Spinal cord (tissue), 10 donors: ENCODE results near the gene SLC50A1. TPM values are rescaled to one million over a fixed set of nuclear protein-coding genes. Genes with fewer than 3 reads are reported as not detected.

Experiments used
- DNase-seq, 6 donors: peaks; one replicate each; pipeline versions ENCODE4 v3.0.0 to v3.0.0-alpha.2; 2013 to 2015; ENCODE audit warnings: low spot score in 6 of 6, low read depth in 4 of 6
- H3K27ac ChIP-seq: one replicate; pipeline ENCODE4 v1.5.1; 2013; ENCODE audit warnings: low read depth, low read length, control low read depth
- H3K27me3 ChIP-seq: one replicate; pipeline ENCODE4 v1.6.1; 2013; ENCODE audit warnings: low read length; ENCODE audit not compliant: control insufficient read depth, insufficient read depth
- H3K36me3 ChIP-seq: one replicate; pipeline ENCODE4 v1.6.1; 2013; ENCODE audit warnings: low read length; ENCODE audit not compliant: control insufficient read depth, insufficient read depth
- H3K4me1 ChIP-seq: one replicate; pipeline ENCODE4 v1.6.1; 2013; ENCODE audit warnings: low read length; ENCODE audit not compliant: control insufficient read depth, insufficient read depth
- H3K4me3 ChIP-seq: one replicate; pipeline ENCODE4 v1.5.1; 2013; ENCODE audit warnings: low read depth, low read length, control low read depth
- H3K9me3 ChIP-seq: one replicate; pipeline ENCODE4 v1.6.1; 2013; ENCODE audit warnings: low read length; ENCODE audit not compliant: control insufficient read depth, insufficient read depth
- WGBS: methylation state at CpG from one replicate; pipeline ENCODE4 v1.1.5; 2013; ENCODE audit warnings: missing lambda C conversion rate; ENCODE audit not compliant: insufficient coverage; 5-methylcytosine and 5-hydroxymethylcytosine counted together
- polyA plus RNA-seq, 2 donors: library from polyadenylated mRNA; unstranded; fragments of 120-200 nt; gene quantifications; one replicate each; pipeline ENCODE4 v1.2.1, GENCODE V29; 2013; ENCODE audit not compliant: insufficient read length in 2 of 2
- total RNA-seq, 2 donors: library from RNA; depleted of rRNA in 1 of 2; stranded (reverse); fragments of 120-200 nt in 1 of 2; fragments of >200 nt in 1 of 2; gene quantifications; one replicate each; pipeline versions ENCODE4 v1.2.3 to v1.2.4, GENCODE V29; 2013 to 2014
- donor health status: healthy.

Gene SLC50A1
- total and polyA plus RNA-seq, 4 donors, result 12.1 to 35.8 (median 22.6) TPM

DNA sequence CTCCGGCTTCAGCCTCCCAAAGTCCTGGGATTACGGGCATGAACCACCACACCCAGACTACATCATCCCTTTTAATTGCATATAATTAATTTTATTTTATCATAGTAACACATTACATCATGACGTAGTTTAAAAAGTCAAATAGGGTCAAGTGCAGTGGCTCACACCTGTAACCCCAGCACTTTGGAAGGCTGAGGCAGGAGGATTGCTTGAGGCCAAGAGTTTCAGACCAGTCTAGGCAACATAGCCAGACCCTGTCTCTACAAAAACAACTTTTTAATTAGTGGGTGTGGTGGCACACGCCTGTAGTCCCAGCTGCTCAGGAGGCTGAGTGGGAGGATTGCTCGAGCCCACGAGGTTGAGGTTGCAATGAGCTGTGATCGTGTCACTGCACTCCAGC lies 36.3 kb upstream of the SLC50A1 start:
- H3K27ac ChIP-seq, result no peak overlapping the region
- 90% methylated on average over 2 of the region's 7 CpGs for WGBS

DNA sequence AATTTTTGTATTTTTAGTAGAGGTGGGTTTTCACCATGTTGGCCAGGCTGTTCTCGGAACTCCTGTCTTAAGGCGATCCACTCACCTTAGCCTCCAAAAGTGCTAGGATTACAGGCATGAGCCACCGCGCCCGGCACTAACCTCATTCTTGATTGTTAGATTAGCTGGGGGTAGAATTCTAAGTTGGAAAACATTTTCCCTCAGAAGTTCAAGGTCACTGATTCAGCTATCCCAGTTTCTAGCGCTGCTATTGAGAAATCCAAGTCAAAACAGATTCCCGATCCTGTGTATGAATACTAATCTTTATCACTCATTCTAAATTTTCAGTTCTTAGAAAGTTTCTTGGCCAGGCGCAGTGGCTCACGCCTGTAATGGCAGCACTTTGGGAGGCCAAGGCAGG lies 32.3 kb upstream of the SLC50A1 start:
- H3K4me3 ChIP-seq, result no peak overlapping the region
- no peak for DNase-seq
- no peaks in the 10 kb centered on the region for H3K27me3 ChIP-seq
- H3K36me3 ChIP-seq, result no peaks in the 10 kb centered on the region
- WGBS, result 67% methylated on average over 3 of the region's 9 CpGs
- no peaks in the 10 kb centered on the region for H3K4me1 ChIP-seq
- H3K9me3 ChIP-seq, result no peaks in the 10 kb centered on the region
- no peak overlapping the region for H3K27ac ChIP-seq

More for the DNA sequence above, 36.3 kb upstream of the SLC50A1 start:
- Histone ChIP-seq H3K36me3 (no peaks in the 10 kb centered on the region), H3K4me1 (peaks cover 3% of the 10 kb centered on the region), H3K27me3 (no peaks in the 10 kb centered on the region), H3K4me3 (no peak overlapping the region), H3K9me3 (no peaks in the 10 kb centered on the region)
- DNase-seq, result no peak

DNA sequence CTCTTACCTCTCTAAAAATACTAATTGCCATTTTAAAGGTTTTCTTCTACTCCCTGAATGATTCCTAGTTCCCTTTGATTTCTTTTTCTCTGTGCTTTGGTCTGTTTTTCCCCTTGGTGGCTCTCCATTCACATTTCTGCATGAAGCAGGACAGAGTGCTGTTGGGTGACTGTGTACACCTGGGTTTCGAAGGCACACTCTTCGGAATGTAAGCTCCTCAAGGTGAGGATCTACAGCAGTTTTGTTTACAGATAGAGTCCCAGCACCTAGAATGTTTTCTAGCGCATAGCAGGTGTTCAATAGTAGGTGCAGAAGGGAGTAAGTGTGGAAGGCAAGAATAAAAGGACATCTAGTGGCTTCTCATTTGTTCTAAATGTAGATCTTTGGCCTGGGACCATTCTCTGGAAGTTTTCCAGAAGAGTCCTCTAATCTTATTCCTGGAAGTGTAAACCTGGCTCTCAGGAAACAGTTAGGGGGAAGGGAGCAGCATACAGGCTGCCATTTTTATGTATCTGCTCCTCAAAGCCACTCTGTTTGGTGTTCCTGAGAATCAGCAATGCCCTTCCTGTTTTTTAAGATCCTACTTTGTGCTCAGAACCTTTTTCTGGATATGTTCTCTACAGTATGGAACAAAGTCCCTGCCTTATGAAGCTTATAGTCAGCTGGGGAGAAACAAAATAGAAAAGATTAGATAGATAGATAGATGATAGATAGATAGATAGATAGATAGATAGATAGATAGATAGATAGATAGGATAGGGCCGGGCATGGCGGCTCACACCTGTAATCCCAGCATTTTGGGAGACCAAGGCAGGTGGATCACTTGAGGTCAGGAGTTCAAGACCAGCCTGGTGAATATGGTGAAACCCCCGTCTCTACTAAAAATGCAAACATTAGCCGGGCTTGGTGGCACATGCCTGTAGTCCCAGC lies 30.8 kb upstream of the SLC50A1 start:
- no peaks in the 10 kb centered on the region for H3K36me3 ChIP-seq
- no peaks in the 10 kb centered on the region for H3K27me3 ChIP-seq
- DNase-seq, result no peak
- H3K4me3 ChIP-seq, result no peak overlapping the region
- 93% methylated on average over 6 of the region's 7 CpGs for WGBS
- no peaks in the 10 kb centered on the region for H3K9me3 ChIP-seq
- no peaks in the 10 kb centered on the region for H3K4me1 ChIP-seq
- H3K27ac ChIP-seq, result no peak overlapping the region

DNA sequence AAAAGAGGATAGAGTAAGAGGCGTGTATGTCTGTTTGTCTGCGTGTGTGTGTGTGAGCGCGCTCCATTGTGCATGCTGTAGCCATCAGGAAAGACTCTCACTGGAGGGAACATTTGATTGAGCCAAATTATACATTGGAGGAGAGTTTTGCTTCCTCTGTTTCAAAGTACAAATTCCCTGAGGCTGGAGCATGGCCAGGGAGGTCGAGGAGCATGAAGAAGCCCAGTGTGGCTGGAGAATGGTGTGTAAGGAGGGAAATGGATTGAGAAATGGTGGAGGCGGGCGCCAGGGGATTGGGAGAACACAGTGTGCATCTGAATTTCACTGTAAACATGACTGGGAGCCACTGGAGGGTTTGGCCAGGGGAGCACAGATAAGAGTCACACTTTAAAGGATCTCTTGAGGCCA lies 30.0 kb upstream of the SLC50A1 start:
- Histone ChIP-seq H3K27me3 (no peaks in the 10 kb centered on the region), H3K36me3 (no peaks in the 10 kb centered on the region), H3K9me3 (no peaks in the 10 kb centered on the region), H3K27ac (no peak overlapping the region), H3K4me1 (no peaks in the 10 kb centered on the region), H3K4me3 (no peak overlapping the region)
- 52% methylated on average over 7 of the region's 7 CpGs for WGBS
- peak in 1 of 6 donors; percentile 67 for DNase-seq

DNA sequence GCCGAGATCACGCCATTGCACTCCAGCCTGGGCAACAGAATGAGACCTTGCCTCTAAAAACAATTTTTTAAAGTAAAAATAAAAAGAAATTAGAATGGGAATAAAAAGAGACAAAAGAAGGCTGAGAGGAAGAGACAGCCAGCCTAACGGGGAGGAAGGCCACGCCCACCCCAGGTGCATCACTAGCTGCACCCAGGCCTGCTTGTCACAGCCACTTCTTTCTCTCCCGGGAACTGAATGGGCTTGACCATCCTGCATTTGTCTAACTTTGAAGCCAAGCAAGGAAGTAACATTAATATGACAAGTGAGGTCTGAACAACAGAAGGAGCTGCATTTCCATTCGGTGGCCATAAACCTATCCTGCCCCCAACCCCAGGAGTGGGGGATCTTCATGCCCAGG lies 28.8 kb upstream of the SLC50A1 start:
- Histone ChIP-seq H3K36me3 (no peaks in the 10 kb centered on the region), H3K4me3 (no peak overlapping the region), H3K9me3 (no peaks in the 10 kb centered on the region), H3K27ac (no peak overlapping the region), H3K27me3 (no peaks in the 10 kb centered on the region), H3K4me1 (no peaks in the 10 kb centered on the region)
- WGBS, result 77% methylated on average over 3 of the region's 6 CpGs
- no peak for DNase-seq

DNA sequence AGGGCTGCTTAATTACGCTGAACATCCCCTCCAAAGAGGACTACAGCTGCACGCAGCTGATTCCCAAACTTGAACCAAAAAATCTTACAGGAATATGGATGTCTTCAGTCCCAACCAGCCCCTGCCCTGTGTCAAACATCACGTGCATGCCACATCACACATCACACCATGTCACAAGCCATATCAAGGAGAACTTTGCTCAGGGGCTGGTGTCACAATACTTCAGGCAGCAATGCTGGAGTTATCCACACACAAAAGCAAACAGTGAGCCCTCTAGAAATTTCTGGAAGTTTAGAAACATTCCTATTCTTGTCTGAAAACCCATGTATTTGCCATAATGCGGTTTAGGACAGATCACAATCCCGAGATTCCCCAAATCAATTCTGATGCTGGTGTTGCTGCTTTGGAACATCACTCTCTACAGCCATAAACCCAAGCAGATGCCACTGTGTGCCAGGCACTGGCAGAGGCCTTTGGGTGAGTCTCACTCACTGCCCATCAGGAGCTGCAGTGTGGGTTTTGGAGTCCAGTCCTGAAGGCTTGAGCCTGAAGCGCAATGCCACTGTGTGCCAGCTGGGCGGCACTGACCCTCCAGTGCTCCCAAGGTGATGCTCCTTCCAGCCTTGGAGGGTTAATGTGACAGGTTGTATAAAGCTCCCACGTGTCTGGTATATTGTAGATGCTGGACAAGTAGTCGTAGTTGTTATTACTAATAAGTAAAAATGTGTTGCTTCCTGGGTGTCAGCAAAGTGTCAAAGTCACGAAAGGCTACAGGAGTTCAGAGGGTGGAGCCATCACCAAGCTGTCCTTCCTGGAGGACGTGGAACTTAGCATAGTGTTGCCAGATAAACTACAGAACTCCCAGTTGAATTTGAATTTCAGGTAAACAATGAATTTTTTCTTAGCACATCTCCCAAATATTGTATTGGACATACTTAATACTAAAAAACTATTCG lies 28.1 kb upstream of the SLC50A1 start:
- 76% methylated on average over 11 of the region's 12 CpGs for WGBS
- no peak for DNase-seq
- H3K9me3 ChIP-seq, result no peaks in the 10 kb centered on the region
- H3K4me3 ChIP-seq, result no peak overlapping the region
- H3K27ac ChIP-seq, result no peak overlapping the region
- no peaks in the 10 kb centered on the region for H3K27me3 ChIP-seq
- no peaks in the 10 kb centered on the region for H3K4me1 ChIP-seq
- H3K36me3 ChIP-seq, result no peaks in the 10 kb centered on the region

DNA sequence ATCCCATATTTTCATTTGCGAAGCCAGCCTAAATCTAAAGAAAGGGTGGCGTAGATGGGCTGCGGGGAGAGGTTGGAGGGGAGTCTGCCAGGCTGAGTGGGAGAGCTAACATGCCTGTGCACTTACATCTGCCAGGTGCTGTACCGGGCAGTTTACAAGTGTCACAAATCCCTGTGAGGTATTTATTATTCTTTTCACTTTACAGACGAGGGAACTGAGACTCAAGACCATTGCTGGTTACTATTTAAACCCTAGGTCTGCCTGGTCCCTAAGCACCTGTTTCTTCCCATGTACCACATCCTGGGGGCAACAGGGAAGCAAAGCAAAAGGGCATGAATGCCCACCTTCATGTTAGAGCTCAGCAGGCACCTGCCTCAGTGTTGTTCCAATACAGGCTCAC lies 27.4 kb upstream of the SLC50A1 start:
- Histone ChIP-seq H3K4me3 (no peak overlapping the region), H3K9me3 (no peaks in the 10 kb centered on the region), H3K27me3 (no peaks in the 10 kb centered on the region), H3K27ac (no peak overlapping the region), H3K36me3 (no peaks in the 10 kb centered on the region), H3K4me1 (no peaks in the 10 kb centered on the region)
- no peak for DNase-seq
- WGBS, result 90% methylated on average over 5 of the region's 5 CpGs

DNA sequence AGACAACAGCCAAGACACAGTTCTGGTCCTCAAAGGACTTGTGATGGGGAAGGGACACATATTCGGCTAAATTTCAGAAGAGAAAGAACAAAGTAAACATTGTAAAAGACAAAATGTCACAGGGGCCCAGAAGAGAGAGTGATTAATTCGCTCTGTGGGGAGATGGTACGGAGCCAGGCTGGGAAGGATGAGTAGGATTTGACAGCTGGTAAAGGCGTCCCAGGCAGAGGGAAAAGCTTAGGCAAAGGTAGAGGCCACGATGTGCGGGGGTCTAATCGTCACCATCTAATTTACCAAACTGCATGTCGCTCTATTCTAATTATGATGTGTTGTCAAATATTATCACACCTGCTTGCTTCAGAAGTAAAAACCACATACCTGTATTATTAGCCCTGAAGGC lies 25.3 kb upstream of the SLC50A1 start:
- Histone ChIP-seq H3K27ac (no peak overlapping the region), H3K4me3 (no peak overlapping the region), H3K4me1 (no peaks in the 10 kb centered on the region), H3K9me3 (no peaks in the 10 kb centered on the region), H3K36me3 (no peaks in the 10 kb centered on the region), H3K27me3 (no peaks in the 10 kb centered on the region)
- WGBS, result 75% methylated on average over 3 of the region's 8 CpGs
- no peak for DNase-seq

DNA sequence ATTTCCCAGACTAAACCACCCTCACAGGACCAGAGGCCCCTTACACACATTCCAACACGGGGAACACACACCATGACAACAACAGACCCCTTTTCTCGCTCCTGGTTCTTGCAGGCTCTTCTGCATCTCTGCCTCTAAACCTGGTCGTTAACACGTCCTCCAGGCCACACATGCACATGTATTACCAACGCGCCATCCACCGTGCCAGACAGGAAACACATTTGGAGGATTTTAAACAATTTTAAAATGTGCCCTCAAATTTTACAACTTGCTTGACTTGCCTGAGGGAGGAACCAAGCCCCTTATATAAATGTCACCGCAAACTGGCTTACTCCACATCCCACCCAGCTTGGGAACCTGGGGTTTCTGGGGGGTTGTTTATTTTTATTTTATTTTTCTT lies 24.8 kb upstream of the SLC50A1 start:
- no peaks in the 10 kb centered on the region for H3K27me3 ChIP-seq
- 61% methylated on average over 7 of the region's 8 CpGs for WGBS

More for the DNA sequence above, 24.8 kb upstream of the SLC50A1 start:
- Histone ChIP-seq H3K9me3 (no peaks in the 10 kb centered on the region), H3K4me1 (no peaks in the 10 kb centered on the region), H3K27ac (no peak overlapping the region), H3K4me3 (no peak overlapping the region), H3K36me3 (no peaks in the 10 kb centered on the region)
- DNase-seq, result no peak
